ENCODE measurements around the gene FAM120AOS.

DNA sequence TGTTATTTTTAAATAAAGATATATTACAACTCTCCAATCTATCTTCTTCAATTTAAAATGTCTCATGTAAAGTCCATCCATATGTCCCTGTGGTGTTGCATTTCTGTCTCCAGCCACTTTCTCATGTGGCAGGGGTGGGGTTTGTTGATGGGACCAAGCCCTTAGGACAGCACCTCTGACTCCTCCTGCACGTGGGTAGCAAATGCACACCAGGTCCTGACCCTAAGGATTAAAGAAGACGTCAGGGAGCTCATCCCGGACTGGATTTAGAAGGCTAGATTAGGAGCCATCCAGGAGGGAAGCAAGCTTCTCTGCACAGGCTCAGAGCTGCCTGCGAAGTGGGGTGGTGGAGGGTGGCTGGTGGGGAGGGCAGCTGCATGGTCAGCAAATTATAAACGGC, 38.9 kb upstream of the FAM120AOS start:
- TF ChIP-seq CTCF (IDR thresholded peaks at IDR 0.05): no peak
- no peak for TF ChIP-seq EZH2 (IDR thresholded peaks at IDR 0.05)

Measured in neural progenitor cell (in vitro differentiated cells).